ENCODE data around the gene AMN. TPM values are rescaled to one million over a fixed set of nuclear protein-coding genes. Genes with fewer than 3 reads are reported as not detected.

AMN gene
- polyA plus RNA-seq, 1 of the 3 experiments (the other 2 are of a cell fraction): 0.03 TPM

- Histone ChIP-seq H3K9me2 (no peaks in the 10 kb centered on the region), H3K9me3 (no peaks in the 10 kb centered on the region), H3K27ac (ENCODE audit: low read depth in 2 of 2, low read length in 1 of 2) (no peak overlapping the region), H2AFZ (ENCODE audit: low read depth) (no peak overlapping the region), H3K9ac (no peak overlapping the region), H3K36me3 (replicated peaks in 1 of 2; ENCODE audit: control insufficient read depth in 1 of 2, insufficient read depth in 2 of 2, low read length in 1 of 2) (peaks cover 9 to 19% of the 10 kb centered on the region in 2 experiments), H3K4me1 (ENCODE audit: control insufficient read depth in 1 of 2, insufficient read depth in 2 of 2, low read depth in 1 of 2, low read length in 1 of 2) (peaks cover 0 to 8% of the 10 kb centered on the region in 2 experiments; a peak in 1 of 4 replicates), H3K4me2 (no peak overlapping the region), H3F3A (replicated peaks; ENCODE audit: insufficient read depth) (no peaks in the 10 kb centered on the region), H3K4me3 (ENCODE audit: low read depth in 2 of 2, low read length in 1 of 2) (no peak overlapping the region; a peak in 1 of 4 replicates), H3K79me2 (ENCODE audit: insufficient read depth) (0 out of 2 replicates have a peak, but pooled peaks cover under 1% of the 10 kb centered on the region), H3K27me3 (ENCODE audit: insufficient read depth) (peaks cover 5% of the 10 kb centered on the region; the same call in 1 of the 2 replicates), H4K20me1 (ENCODE audit: insufficient read depth) (peaks cover 6% of the 10 kb centered on the region; the same call in 1 of the 2 replicates)
- CTCF ChIA-PET: interaction anchor here (0.6 to 1.3 kb wide), 7 partner anchors 23 to 236 kb away, joined by 3 to 6 read pairs (median 3); no protein-coding TSS in a partner anchor
- POLR2A ChIA-PET: no interaction called here
- DNase-seq: peak; percentile 83
- WGBS (ENCODE audit: low lambda C conversion rate): 15% methylated on average over 4 of the region's 74 CpGs
- TF ChIP-seq REST (IDR thresholded peaks at IDR 0.05; ENCODE audit: low read depth, low read length) (no peak), ELF1 (IDR thresholded peaks at IDR 0.05) (no peak), GATA2 (CRISPR knock-in tag; IDR thresholded peaks at IDR 0.05) (no peak), MAX (IDR thresholded peaks at IDR 0.05; ENCODE audit: low read depth) (no peak), CHD2 (IDR thresholded peaks at IDR 0.05; ENCODE audit: low read length, partially characterized antibody) (no peak), POLR2AphosphoS5 (IDR thresholded peaks at IDR 0.05; ENCODE audit: low read depth, low read length) (no peak)
Observed at GRCh38 chr14:102930138-102930752, 7.8 kb downstream of the AMN start.

- H3K36me3 ChIP-seq (replicated peaks in 1 of 2; ENCODE audit: control insufficient read depth in 1 of 2, insufficient read depth in 2 of 2, low read length in 1 of 2): peaks cover 14 to 22% of the 10 kb centered on the region in 2 experiments
- H3K27ac ChIP-seq (ENCODE audit: low read depth in 2 of 2, low read length in 1 of 2): no peak overlapping the region
- POLR2A ChIA-PET: no interaction called here
- peaks cover 7% of the 10 kb centered on the region; the same call in 1 of the 2 replicates for H3K79me2 ChIP-seq (ENCODE audit: insufficient read depth)
- peaks cover 5% of the 10 kb centered on the region; the same call in 1 of the 2 replicates for H3K27me3 ChIP-seq (ENCODE audit: insufficient read depth)
- H3K9me3 ChIP-seq: no peaks in the 10 kb centered on the region
- no peak overlapping the region for H3K4me3 ChIP-seq (ENCODE audit: low read depth in 2 of 2, low read length in 1 of 2)
- H3K4me1 ChIP-seq (ENCODE audit: control insufficient read depth in 1 of 2, insufficient read depth in 2 of 2, low read depth in 1 of 2, low read length in 1 of 2): peaks cover 0 to 8% of the 10 kb centered on the region in 2 experiments; a peak in 1 of 4 replicates
- 85% methylated on average over 24 of the region's 34 CpGs for WGBS (ENCODE audit: low lambda C conversion rate)
- H2AFZ ChIP-seq (ENCODE audit: low read depth): no peak overlapping the region
- no peaks in the 10 kb centered on the region for H3K9me2 ChIP-seq
- no peak for TF ChIP-seq YY1 (IDR thresholded peaks at IDR 0.05; ENCODE audit: low read depth)
- TF ChIP-seq FOSL2 (IDR thresholded peaks at IDR 0.05; ENCODE audit: borderline replicate concordance, low read depth): no peak
- TF ChIP-seq ELF1 (IDR thresholded peaks at IDR 0.05): no peak
- no peak for TF ChIP-seq EZH2phosphoT487 (IDR thresholded peaks at IDR 0.05; ENCODE audit: borderline replicate concordance, low read depth)
- no peak for TF ChIP-seq RXRA (IDR thresholded peaks at IDR 0.05; ENCODE audit: borderline replicate concordance, low read depth)
- TF ChIP-seq SMC3 (IDR thresholded peaks at IDR 0.05; ENCODE audit: low read depth, low read length): no peak
- no peak for TF ChIP-seq MAX (IDR thresholded peaks at IDR 0.05; ENCODE audit: low read depth)
- H3F3A ChIP-seq (replicated peaks; ENCODE audit: insufficient read depth): no peaks in the 10 kb centered on the region
- peaks cover 6% of the 10 kb centered on the region; the same call in 1 of the 2 replicates for H4K20me1 ChIP-seq (ENCODE audit: insufficient read depth)
- CTCF ChIA-PET: interaction anchor here (0.6 to 1.3 kb wide), 8 partner anchors 13 to 236 kb away, joined by 3 to 6 read pairs (median 3); no protein-coding TSS in a partner anchor
- H3K4me2 ChIP-seq: no peak overlapping the region
- no peak for DNase-seq
- H3K9ac ChIP-seq: no peak overlapping the region
Observed at GRCh38 chr14:102930753-102931579, 8.5 kb downstream of the AMN start.
